HUES6 (cell line): ENCODE measurements around the gene PBRM1.

Source experiments
- H3K27ac ChIP-seq: 2 replicates; pipeline ENCODE4 v1.7.0; 2013; ENCODE audit warnings: low read depth, mild to moderate bottlenecking, low read length, inconsistent platforms
- H3K27me3 ChIP-seq: 2 replicates; pipeline ENCODE4 v1.6.1; 2013; ENCODE audit warnings: low read length; ENCODE audit not compliant: control insufficient read depth, insufficient read depth
- H3K36me3 ChIP-seq: 2 replicates; pipeline ENCODE4 v1.6.1; 2013; ENCODE audit warnings: low read length; ENCODE audit not compliant: control insufficient read depth, insufficient read depth
- H3K4me1 ChIP-seq: 2 replicates; pipeline ENCODE4 v1.6.1; 2013; ENCODE audit warnings: low read length; ENCODE audit not compliant: control insufficient read depth, insufficient read depth
- H3K4me3 ChIP-seq: 2 replicates; pipeline ENCODE4 v1.5.1; 2013; ENCODE audit warnings: low read depth, low read length
- H3K9ac ChIP-seq: one replicate; pipeline ENCODE4 v1.6.1; 2013; ENCODE audit warnings: mild to moderate bottlenecking, low read length
- H3K9me3 ChIP-seq: 2 replicates; pipeline ENCODE4 v1.6.1; 2013; ENCODE audit warnings: low read depth, low read length; ENCODE audit not compliant: control insufficient read depth, insufficient read depth

The PBRM1 gene

DNA sequence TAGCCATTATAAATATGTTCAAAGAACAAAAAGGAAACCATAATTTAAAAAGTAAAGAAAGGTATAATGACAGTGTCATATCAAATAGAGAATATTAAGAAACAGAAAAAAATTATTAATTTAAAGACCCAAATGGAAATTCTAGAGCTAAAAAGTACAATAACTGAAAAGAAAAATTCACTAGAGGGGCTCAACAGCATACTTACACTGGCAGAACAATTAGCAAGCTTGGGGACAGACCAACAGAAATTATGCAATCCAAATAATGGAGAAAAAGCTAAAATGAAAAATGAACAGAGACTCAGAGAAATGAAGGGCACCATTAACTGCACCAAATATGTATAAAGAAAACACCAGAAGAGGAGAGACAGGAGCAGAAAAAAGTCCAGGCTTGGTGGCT is 33.9 kb upstream of the PBRM1 start:
- Histone ChIP-seq H3K27ac (no peak overlapping the region), H3K4me3 (no peak overlapping the region), H3K27me3 (no peaks in the 10 kb centered on the region), H3K36me3 (peaks cover 3% of the 10 kb centered on the region; the same call in 1 of the 2 replicates), H3K9me3 (no peaks in the 10 kb centered on the region), H3K4me1 (peaks cover 6% of the 10 kb centered on the region), H3K9ac (no peak overlapping the region)

DNA sequence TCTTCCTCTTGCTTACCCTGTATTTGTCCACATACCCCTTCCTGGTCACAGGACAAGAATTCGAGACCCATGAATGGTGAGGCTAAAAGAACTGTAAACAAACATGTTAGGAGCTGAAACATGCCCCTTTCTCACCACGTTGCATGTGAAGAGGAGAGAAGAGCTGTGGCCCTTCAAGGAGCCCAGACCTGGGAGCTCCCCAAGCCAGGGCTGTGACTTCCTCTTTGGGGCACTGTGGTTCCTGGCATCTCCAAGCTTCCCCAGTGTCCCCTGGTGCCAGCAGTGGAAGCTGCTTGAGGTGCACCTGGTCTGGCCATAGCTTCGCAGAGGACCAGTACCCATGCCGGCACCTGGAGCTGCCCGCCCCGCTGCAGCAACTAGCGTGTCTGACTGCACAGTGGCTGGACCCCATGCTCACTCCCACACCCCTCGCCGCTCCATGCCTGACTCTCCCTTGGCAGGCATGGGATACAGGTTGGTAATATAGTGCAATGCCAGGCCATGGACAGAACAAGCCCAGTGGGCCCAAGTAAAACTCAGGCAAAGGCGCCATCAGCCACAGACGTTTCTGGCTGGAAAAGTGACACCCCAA is 30.1 kb upstream of the PBRM1 start:
- H3K4me1 ChIP-seq: peaks cover 6% of the 10 kb centered on the region
- no peaks in the 10 kb centered on the region for H3K27me3 ChIP-seq
- H3K36me3 ChIP-seq: peaks cover 12% of the 10 kb centered on the region
- H3K4me3 ChIP-seq: no peak overlapping the region
- no peak overlapping the region for H3K9ac ChIP-seq
- no peak overlapping the region for H3K27ac ChIP-seq
- no peaks in the 10 kb centered on the region for H3K9me3 ChIP-seq

GRCh38 chr3:52714335-52715302 is 28.9 kb upstream of the PBRM1 start:
- Histone ChIP-seq H3K27me3 (no peaks in the 10 kb centered on the region), H3K9ac (peak overlapping the region; percentile 32), H3K36me3 (peaks cover 12% of the 10 kb centered on the region), H3K4me3 (peak overlapping the region; percentile 73), H3K27ac (no peak overlapping the region), H3K9me3 (no peaks in the 10 kb centered on the region), H3K4me1 (peaks cover 6% of the 10 kb centered on the region)

- Histone ChIP-seq H3K27ac (no peak overlapping the region), H3K4me3 (no peak overlapping the region), H3K27me3 (no peaks in the 10 kb centered on the region), H3K36me3 (peaks cover 26% of the 10 kb centered on the region), H3K4me1 (peaks cover 6% of the 10 kb centered on the region), H3K9me3 (no peaks in the 10 kb centered on the region), H3K9ac (no peak overlapping the region)
Observed at GRCh38 chr3:52712291-52713212, 26.8 kb upstream of the PBRM1 start.

DNA sequence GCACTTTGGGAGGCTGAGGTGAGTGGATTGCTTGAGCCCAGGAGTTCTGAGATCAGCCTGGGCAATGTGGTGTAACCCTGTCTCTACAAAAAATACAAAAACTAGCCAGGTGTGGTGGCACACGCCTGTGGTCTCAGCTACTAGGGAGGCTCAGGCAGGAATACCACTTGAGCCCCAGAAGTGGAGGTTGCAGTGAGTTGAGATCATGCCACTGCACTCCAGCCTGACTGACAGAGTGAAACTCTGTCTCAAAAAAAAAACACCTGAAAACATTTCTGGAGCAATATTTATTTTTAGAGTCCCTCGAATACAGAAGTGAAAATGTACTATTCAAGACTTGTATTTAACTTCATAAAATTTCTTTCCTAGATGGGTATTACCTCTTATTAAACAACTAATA is 24.8 kb upstream of the PBRM1 start:
- Histone ChIP-seq H3K36me3 (peaks cover 26% of the 10 kb centered on the region), H3K27ac (no peak overlapping the region), H3K27me3 (no peaks in the 10 kb centered on the region), H3K9me3 (no peaks in the 10 kb centered on the region), H3K4me3 (no peak overlapping the region), H3K4me1 (peaks cover 4% of the 10 kb centered on the region), H3K9ac (no peak overlapping the region)

GRCh38 chr3:52707585-52707984 is 21.9 kb upstream of the PBRM1 start:
- no peaks in the 10 kb centered on the region for H3K9me3 ChIP-seq
- H3K27ac ChIP-seq: no peak overlapping the region
- no peaks in the 10 kb centered on the region for H3K27me3 ChIP-seq
- peaks cover 24% of the 10 kb centered on the region for H3K36me3 ChIP-seq
- H3K9ac ChIP-seq: no peak overlapping the region
- no peaks in the 10 kb centered on the region for H3K4me1 ChIP-seq
- no peak overlapping the region for H3K4me3 ChIP-seq

DNA sequence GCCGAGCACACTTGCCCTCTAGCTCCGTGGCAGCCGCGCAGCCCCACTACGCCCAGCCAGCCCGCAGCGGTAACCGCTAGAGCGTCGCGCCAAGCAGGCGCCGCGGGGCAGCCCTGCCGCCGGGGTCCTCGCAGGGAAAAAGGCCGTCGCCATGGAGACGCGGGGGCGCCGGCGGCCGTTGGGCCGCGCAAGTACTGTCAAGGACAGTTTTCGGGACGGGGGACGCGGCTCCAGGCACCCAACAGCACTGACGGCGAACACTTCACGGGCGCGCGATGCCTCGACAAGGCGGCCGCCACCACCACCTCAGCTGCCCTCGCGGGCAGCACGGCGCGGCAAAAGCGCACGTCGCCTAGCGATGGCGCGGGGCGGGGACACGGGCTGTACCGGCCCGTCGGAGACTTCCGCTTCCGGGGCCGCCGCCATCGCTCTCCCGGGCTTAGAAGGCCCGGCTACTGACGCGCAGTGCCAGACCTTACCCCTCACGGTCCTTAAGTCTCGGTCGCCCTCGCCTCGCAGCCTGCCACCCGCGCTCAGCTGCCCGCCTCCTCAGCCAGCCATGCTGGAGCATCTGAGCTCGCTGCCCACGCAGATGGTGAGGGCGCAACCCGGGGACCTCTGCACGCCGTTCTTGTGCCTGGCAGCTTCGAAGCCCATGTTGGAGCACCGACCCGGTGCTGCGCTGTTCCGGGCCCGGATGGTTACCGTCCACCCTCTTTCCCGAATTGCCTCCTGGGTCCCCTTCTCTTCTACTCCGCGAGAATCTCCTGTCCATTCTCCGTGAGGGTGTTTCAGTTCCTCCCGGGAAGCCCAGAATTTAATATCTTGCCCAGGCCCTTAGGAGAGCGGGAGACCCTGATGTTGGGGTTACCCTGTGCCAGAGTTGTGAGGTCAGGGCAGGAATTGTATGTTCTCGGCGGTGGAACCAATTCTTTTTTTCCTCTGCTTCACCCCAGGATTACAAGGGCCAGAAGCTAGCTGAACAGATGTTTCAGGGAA is 20.3 kb upstream of the PBRM1 start, which contains the start of the genes GLT8D1 and SPCS1:
TSS of gene GLT8D1 (minus strand) at position 104 of the 999 bp plus-strand sequence. CDS start 5,331 bp downstream, outside the sequence.
TSS of gene SPCS1 (plus strand) at position 419 of the 999 bp plus-strand sequence. CDS start at position 560, 141 bp downstream.
- Histone ChIP-seq H3K27ac (peak within 1 kb of the TSS; percentile 30; the same call in 1 of the 2 replicates), H3K27me3 (no peaks in the 10 kb centered on the region), H3K36me3 (peaks cover 16% of the 10 kb centered on the region), H3K9me3 (no peaks in the 10 kb centered on the region), H3K4me1 (no peaks in the 10 kb centered on the region), H3K4me3 (peak within 1 kb of the TSS; percentile 90), H3K9ac (peak within 1 kb of the TSS; percentile 93)

GRCh38 chr3:52705438-52705687 is 19.6 kb upstream of the PBRM1 start:
- Histone ChIP-seq H3K27me3 (no peaks in the 10 kb centered on the region), H3K27ac (peak overlapping the region; percentile 30; the same call in 1 of the 2 replicates), H3K36me3 (peaks cover 16% of the 10 kb centered on the region), H3K4me3 (peak overlapping the region; percentile 90), H3K4me1 (no peaks in the 10 kb centered on the region), H3K9me3 (no peaks in the 10 kb centered on the region), H3K9ac (peak overlapping the region; percentile 93)

DNA sequence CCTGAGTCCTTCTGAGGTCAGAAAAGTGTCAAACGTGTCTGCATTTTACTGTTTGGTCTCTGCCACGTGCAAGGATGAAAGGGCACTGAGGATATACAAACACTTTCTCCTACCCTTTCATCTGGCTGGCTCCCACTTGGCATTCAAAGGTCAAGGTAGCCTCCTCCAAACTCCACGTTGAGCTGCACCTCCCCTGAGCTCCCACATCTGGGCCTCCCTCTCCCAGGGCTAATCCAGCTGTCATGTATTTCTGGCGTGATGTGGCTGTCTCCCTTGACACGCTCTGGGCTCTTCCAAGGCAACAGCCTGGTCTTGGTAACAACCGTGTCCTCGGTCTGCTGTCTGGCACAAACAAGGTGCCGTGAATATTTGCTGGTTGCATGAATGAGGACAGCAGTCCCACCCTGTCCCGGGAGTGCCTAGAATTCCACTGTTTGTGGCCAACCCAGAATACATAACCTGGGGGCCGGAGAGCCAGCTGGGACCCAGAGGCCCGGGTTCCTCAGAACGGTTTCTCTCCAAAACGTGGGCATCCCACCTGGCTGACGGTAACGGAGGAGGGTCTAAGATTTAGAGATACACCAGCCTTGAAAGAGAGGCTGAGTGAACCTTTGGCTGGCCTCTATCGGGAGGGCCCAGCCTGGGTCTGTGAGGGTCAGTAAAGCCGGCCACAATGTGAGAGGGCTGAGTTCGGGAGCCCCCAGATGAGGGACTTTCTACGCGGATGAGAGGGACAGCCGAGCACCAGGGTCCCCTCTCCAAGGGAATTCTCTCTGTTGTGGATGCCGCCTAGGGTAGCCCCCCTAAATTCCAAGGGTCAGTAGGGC is 19.1 kb upstream of the PBRM1 start:
- Histone ChIP-seq H3K4me1 (no peaks in the 10 kb centered on the region), H3K9me3 (no peaks in the 10 kb centered on the region), H3K9ac (peak overlapping the region; percentile 93), H3K27me3 (no peaks in the 10 kb centered on the region), H3K36me3 (peaks cover 20% of the 10 kb centered on the region), H3K27ac (no peak overlapping the region; the same call in 1 of the 2 replicates), H3K4me3 (peak overlapping the region; percentile 90)
